WTC11 (cell line): ENCODE data around the gene NARS2. TPM values are rescaled to one million over a fixed set of nuclear protein-coding genes. Genes with fewer than 3 reads are reported as not detected.

Experiments
- ATAC-seq: fragments of 200-7000 bp; cut with Tn5 transposase; 2 replicates; pipeline ENCODE4 v1.10.0; 2021; ENCODE audit warnings: mild to moderate bottlenecking, moderate library complexity
- CTCF ChIA-PET: fragments of 300-600 bp; sonication (Branson Sonifier 250); formaldehyde crosslinking; loops from one replicate; lab custom pipeline; 2021; ENCODE audit warnings: antibody characterized with exemption; lab: Charles Lee
- POLR2A ChIA-PET: fragments of 350-600 bp; sonication (Branson Sonifier 250); formaldehyde crosslinking; loops from one replicate; lab custom pipeline; 2021; ENCODE audit warnings: antibody characterized with exemption; lab: Charles Lee
- DNase-seq: peaks from one replicate; pipeline ENCODE4 v3.0.0; 2021; ENCODE audit warnings: low spot score
- H3K27ac Mint-ChIP-seq: 2 replicates; pipeline ENCODE4 v1.8.0; 2021; ENCODE audit warnings: mixed read lengths
- H3K27me3 Mint-ChIP-seq: 2 replicates; pipeline ENCODE4 v1.8.0; 2021; ENCODE audit warnings: low read depth, mild to moderate bottlenecking, moderate library complexity, mixed read lengths
- H3K36me3 Mint-ChIP-seq: 2 replicates; pipeline ENCODE4 v1.8.0; 2021; ENCODE audit warnings: mixed read lengths
- H3K4me1 Mint-ChIP-seq: 2 replicates; pipeline ENCODE4 v1.8.0; 2022; ENCODE audit warnings: mixed read lengths
- H3K4me3 Mint-ChIP-seq: 2 replicates; pipeline ENCODE4 v1.8.0; 2021; ENCODE audit warnings: mild to moderate bottlenecking, moderate library complexity, mixed read lengths
- H3K9me3 Mint-ChIP-seq: 2 replicates; pipeline ENCODE4 v1.8.0; 2021; ENCODE audit warnings: mixed read lengths
- E2F1 ChIP-seq: sonication (generic); formaldehyde crosslinking; IDR thresholded peaks from 2 replicates; pipeline ENCODE4 v1.8.0; 2022; ENCODE audit warnings: mild to moderate bottlenecking, missing genetic modification reagents
- ESRRA ChIP-seq: sonication (generic); formaldehyde crosslinking; IDR thresholded peaks from 2 replicates; pipeline ENCODE4 v1.8.1; 2022; ENCODE audit warnings: mild to moderate bottlenecking, missing genetic modification reagents, borderline replicate concordance
- FOXJ3 ChIP-seq: sonication (generic); formaldehyde crosslinking; IDR thresholded peaks from 2 replicates; pipeline ENCODE4 v1.9.0; 2021; ENCODE audit warnings: missing genetic modification reagents, mild to moderate bottlenecking, borderline replicate concordance
- GABPB1 ChIP-seq: sonication (generic); formaldehyde crosslinking; IDR thresholded peaks from 2 replicates; pipeline ENCODE4 v1.8.1; 2023; ENCODE audit warnings: mild to moderate bottlenecking, missing genetic modification reagents
- GRHL2 ChIP-seq: fragments of 250-450 bp; sonication (Bioruptor Pico); IDR thresholded peaks from 2 replicates; pipeline ENCODE4 v1.8.0; 2022; ENCODE audit warnings: mild to moderate bottlenecking, moderate library complexity; ENCODE audit not compliant: insufficient replicate concordance, severe bottlenecking
- GTF2I ChIP-seq: fragments of 250-450 bp; sonication (Bioruptor Pico); conservative IDR thresholded peaks from 2 replicates; pipeline ENCODE4 v1.4.0; 2021; ENCODE audit warnings: mild to moderate bottlenecking
- HMGXB4 ChIP-seq: sonication (generic); formaldehyde crosslinking; IDR thresholded peaks from 2 replicates; pipeline ENCODE4 v1.8.1; 2023; ENCODE audit warnings: mild to moderate bottlenecking, moderate library complexity, missing genetic modification reagents
- MXD4 ChIP-seq: fragments of 250-450 bp; sonication (Bioruptor Pico); IDR thresholded peaks from 2 replicates; pipeline ENCODE4 v1.8.0; 2021; ENCODE audit warnings: mild to moderate bottlenecking, moderate library complexity, borderline replicate concordance
- RORB ChIP-seq: fragments of 250-450 bp; sonication (Bioruptor Pico); IDR thresholded peaks from 2 replicates; pipeline ENCODE4 v1.9.0; 2021; ENCODE audit warnings: mild to moderate bottlenecking
- TEAD4 ChIP-seq: sonication (generic); formaldehyde crosslinking; IDR thresholded peaks from 2 replicates; pipeline ENCODE4 v1.8.0; 2022; ENCODE audit warnings: mild to moderate bottlenecking, missing genetic modification reagents
- ZNF121 ChIP-seq: sonication (generic); formaldehyde crosslinking; IDR thresholded peaks from 2 replicates; pipeline ENCODE4 v1.8.0; 2023; ENCODE audit warnings: missing genetic modification reagents
- ZNF416 ChIP-seq: fragments of 250-450 bp; sonication (Bioruptor Pico); IDR thresholded peaks from 2 replicates; pipeline ENCODE4 v1.9.0; 2021; ENCODE audit warnings: mild to moderate bottlenecking, inconsistent platforms
- ZNF512 ChIP-seq: sonication (generic); formaldehyde crosslinking; IDR thresholded peaks from 2 replicates; pipeline ENCODE4 v1.8.1; 2022; ENCODE audit warnings: missing genetic modification reagents, borderline replicate concordance
- total RNA-seq: library from RNA; stranded (reverse); gene quantifications from 3 replicates; pipeline ENCODE4 v1.2.3, GENCODE V29; 2021
- TF ChIP-seq, protein P1 (sequence below): fragments of 250-450 bp; sonication (Bioruptor Pico); IDR thresholded peaks from 2 replicates; pipeline ENCODE4 v1.9.0; 2021; ENCODE audit warnings: moderate library complexity, mild to moderate bottlenecking, inconsistent platforms, borderline replicate concordance
- TF ChIP-seq, protein P2 (sequence below): sonication (generic); formaldehyde crosslinking; IDR thresholded peaks from 2 replicates; pipeline ENCODE4 v1.8.0; 2023; ENCODE audit warnings: missing genetic modification reagents, mild to moderate bottlenecking, borderline replicate concordance
- TF ChIP-seq, protein P3 (sequence below): sonication (generic); formaldehyde crosslinking; IDR thresholded peaks from 2 replicates; pipeline ENCODE4 v1.8.1; 2022; ENCODE audit warnings: mild to moderate bottlenecking, missing genetic modification reagents, moderate library complexity, borderline replicate concordance

The NARS2 gene
- total RNA-seq, 1 experiment from 2014 or later: 36.4 TPM

- Mint-ChIP-seq H3K36me3 (no peaks in the 10 kb centered on the region), H3K27me3 (no peaks in the 10 kb centered on the region), H3K27ac (peak overlapping the region; percentile 34), H3K4me3 (no peak overlapping the region), H3K9me3 (no peaks in the 10 kb centered on the region), H3K4me1 (peaks cover 37% of the 10 kb centered on the region)
- ATAC-seq (no peak), DNase-seq (no peak)
- TF ChIP-seq ZNF512 (CRISPR knock-in tag): no peak
- POLR2A ChIA-PET: interaction anchor here (0.8 kb wide), 1 partner anchor 190 kb away, joined by 5 read pairs; no protein-coding TSS in a partner anchor
- CTCF ChIA-PET: interaction anchor here (1.7 to 2.9 kb wide), 2 partner anchors 8 to 9 kb away, joined by 4 to 12 read pairs; no protein-coding TSS in a partner anchor
Measured at GRCh38 chr11:78428266-78428636, 146.4 kb downstream of the NARS2 start.

DNA sequence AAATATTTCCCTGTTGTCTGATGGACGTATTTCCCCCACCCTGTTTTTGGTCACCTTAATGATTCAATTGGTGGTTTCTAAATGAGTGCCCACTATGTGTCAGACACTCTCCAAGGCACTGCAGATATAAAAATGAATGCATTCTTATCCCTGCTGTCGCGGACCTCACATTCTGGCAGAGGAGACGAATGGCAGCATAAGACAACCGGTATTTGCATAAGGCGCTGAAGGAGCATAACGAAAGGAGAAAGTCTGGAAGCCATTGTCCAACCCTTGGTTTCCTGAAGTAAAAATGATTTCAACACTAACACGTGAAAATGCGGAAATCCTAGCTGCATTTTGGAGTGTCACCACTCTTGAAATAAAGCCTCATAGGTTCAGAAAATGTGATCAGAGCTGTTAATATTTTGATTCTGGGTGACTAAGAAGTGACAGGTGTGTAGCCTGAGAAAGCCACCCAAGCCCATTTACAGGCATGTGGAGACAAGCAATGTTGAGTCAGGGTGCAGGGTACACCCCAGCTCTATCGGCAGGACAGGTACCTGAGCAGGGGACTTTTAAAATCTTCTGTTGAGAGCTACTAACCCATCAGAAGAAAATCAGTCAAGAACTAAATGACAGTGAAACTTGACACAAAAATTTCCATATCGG is 146.9 kb downstream of the NARS2 start:
- no peaks in the 10 kb centered on the region for H3K9me3 Mint-ChIP-seq
- H3K36me3 Mint-ChIP-seq: no peaks in the 10 kb centered on the region
- POLR2A ChIA-PET: interaction anchor here (0.8 kb wide), 1 partner anchor 189 kb away, joined by 5 read pairs; no protein-coding TSS in a partner anchor
- H3K4me3 Mint-ChIP-seq: no peak overlapping the region
- H3K27me3 Mint-ChIP-seq: no peaks in the 10 kb centered on the region
- CTCF ChIA-PET: interaction anchor here (1.7 kb wide), 1 partner anchor 9 kb away, joined by 4 read pairs; no protein-coding TSS in a partner anchor
- no peak for TF ChIP-seq HMGXB4 (CRISPR knock-in tag)
- no peak for TF ChIP-seq MXD4
- TF ChIP-seq E2F1 (CRISPR knock-in tag): no peak
- no peak for TF ChIP-seq ZNF416 (CRISPR knock-in tag)
- H3K4me1 Mint-ChIP-seq: peaks cover 37% of the 10 kb centered on the region
- no peak overlapping the region for H3K27ac Mint-ChIP-seq
- DNase-seq (no peak), ATAC-seq (no peak)

GRCh38 chr11:78426845-78427244 is 147.8 kb downstream of the NARS2 start:
- Mint-ChIP-seq H3K27ac (no peak overlapping the region), H3K4me1 (peaks cover 37% of the 10 kb centered on the region)
- CTCF ChIA-PET: interaction anchor here (0.6 kb wide), 1 partner anchor 63 kb away, joined by 3 read pairs; no protein-coding TSS in a partner anchor
- TF ChIP-seq GTF2I (CRISPR knock-in tag) (no peak), RORB (CRISPR knock-in tag) (no peak), ZNF512 (CRISPR knock-in tag) (no peak), TEAD4 (CRISPR knock-in tag) (no peak), GRHL2 (CRISPR knock-in tag) (no peak), GABPB1 (CRISPR knock-in tag) (no peak), FOXJ3 (CRISPR knock-in tag) (no peak), ESRRA (CRISPR knock-in tag) (no peak), ZNF121 (CRISPR knock-in tag) (no peak), ZNF416 (CRISPR knock-in tag) (no peak)
- TF ChIP-seq, protein P1, sequence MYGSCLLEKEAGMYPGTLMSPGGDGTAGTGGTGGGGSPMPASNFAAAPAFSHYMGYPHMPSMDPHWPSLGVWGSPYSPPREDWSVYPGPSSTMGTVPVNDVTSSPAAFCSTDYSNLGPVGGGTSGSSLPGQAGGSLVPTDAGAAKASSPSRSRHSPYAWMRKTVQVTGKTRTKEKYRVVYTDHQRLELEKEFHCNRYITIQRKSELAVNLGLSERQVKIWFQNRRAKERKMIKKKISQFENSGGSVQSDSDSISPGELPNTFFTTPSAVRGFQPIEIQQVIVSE (CRISPR knock-in tag): no peak
- TF ChIP-seq, protein P2, sequence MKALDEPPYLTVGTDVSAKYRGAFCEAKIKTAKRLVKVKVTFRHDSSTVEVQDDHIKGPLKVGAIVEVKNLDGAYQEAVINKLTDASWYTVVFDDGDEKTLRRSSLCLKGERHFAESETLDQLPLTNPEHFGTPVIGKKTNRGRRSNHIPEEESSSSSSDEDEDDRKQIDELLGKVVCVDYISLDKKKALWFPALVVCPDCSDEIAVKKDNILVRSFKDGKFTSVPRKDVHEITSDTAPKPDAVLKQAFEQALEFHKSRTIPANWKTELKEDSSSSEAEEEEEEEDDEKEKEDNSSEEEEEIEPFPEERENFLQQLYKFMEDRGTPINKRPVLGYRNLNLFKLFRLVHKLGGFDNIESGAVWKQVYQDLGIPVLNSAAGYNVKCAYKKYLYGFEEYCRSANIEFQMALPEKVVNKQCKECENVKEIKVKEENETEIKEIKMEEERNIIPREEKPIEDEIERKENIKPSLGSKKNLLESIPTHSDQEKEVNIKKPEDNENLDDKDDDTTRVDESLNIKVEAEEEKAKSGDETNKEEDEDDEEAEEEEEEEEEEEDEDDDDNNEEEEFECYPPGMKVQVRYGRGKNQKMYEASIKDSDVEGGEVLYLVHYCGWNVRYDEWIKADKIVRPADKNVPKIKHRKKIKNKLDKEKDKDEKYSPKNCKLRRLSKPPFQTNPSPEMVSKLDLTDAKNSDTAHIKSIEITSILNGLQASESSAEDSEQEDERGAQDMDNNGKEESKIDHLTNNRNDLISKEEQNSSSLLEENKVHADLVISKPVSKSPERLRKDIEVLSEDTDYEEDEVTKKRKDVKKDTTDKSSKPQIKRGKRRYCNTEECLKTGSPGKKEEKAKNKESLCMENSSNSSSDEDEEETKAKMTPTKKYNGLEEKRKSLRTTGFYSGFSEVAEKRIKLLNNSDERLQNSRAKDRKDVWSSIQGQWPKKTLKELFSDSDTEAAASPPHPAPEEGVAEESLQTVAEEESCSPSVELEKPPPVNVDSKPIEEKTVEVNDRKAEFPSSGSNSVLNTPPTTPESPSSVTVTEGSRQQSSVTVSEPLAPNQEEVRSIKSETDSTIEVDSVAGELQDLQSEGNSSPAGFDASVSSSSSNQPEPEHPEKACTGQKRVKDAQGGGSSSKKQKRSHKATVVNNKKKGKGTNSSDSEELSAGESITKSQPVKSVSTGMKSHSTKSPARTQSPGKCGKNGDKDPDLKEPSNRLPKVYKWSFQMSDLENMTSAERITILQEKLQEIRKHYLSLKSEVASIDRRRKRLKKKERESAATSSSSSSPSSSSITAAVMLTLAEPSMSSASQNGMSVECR (CRISPR knock-in tag): no peak
- TF ChIP-seq, protein P3, sequence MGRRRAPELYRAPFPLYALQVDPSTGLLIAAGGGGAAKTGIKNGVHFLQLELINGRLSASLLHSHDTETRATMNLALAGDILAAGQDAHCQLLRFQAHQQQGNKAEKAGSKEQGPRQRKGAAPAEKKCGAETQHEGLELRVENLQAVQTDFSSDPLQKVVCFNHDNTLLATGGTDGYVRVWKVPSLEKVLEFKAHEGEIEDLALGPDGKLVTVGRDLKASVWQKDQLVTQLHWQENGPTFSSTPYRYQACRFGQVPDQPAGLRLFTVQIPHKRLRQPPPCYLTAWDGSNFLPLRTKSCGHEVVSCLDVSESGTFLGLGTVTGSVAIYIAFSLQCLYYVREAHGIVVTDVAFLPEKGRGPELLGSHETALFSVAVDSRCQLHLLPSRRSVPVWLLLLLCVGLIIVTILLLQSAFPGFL (CRISPR knock-in tag): no peak

More at GRCh38 chr11:78426845-78427244, 147.8 kb downstream of the NARS2 start:
- Mint-ChIP-seq H3K4me3 (no peak overlapping the region), H3K36me3 (no peaks in the 10 kb centered on the region), H3K9me3 (no peaks in the 10 kb centered on the region), H3K27me3 (no peaks in the 10 kb centered on the region)
- DNase-seq (no peak), ATAC-seq (no peak)
- POLR2A ChIA-PET: no interaction called here
